Skeletal muscle tissue (tissue), 4 donors: Measurements from ENCODE around the gene MYEOV. TPM values are rescaled to one million over a fixed set of nuclear protein-coding genes. Genes with fewer than 3 reads are reported as not detected.

Experiments
- H3K27ac ChIP-seq: one replicate; pipeline ENCODE4 v1.7.0; 2013; ENCODE audit warnings: mild to moderate bottlenecking, low read depth, low read length, inconsistent platforms
- H3K27me3 ChIP-seq, 3 donors: one replicate each; pipeline ENCODE4 v1.7.0; 2013; ENCODE audit warnings: low read length in 3 of 3; ENCODE audit not compliant: control insufficient read depth in 3 of 3, insufficient read depth in 3 of 3
- H3K36me3 ChIP-seq, 3 donors: one replicate each; pipeline ENCODE4 v1.7.0; 2013; ENCODE audit warnings: low read length in 3 of 3; ENCODE audit not compliant: control insufficient read depth in 3 of 3, insufficient read depth in 3 of 3
- H3K4me1 ChIP-seq, 3 donors: one replicate each; pipeline ENCODE4 v1.7.0; 2013; ENCODE audit warnings: low read length in 3 of 3, mild to moderate bottlenecking in 3 of 3; ENCODE audit not compliant: control insufficient read depth in 3 of 3, insufficient read depth in 3 of 3
- H3K4me3 ChIP-seq, 3 donors: one replicate each; pipeline ENCODE4 v1.7.0; 2013; ENCODE audit warnings: low read length in 3 of 3
- H3K9ac ChIP-seq, 3 donors: one replicate each; pipeline ENCODE4 v1.7.0; 2013; ENCODE audit warnings: low read length in 3 of 3, mild to moderate bottlenecking in 3 of 3, moderate library complexity in 2 of 3, low read depth in 1 of 3
- H3K9me3 ChIP-seq, 3 donors: one replicate each; pipeline ENCODE4 v1.7.0; 2013; ENCODE audit warnings: low read length in 3 of 3; ENCODE audit not compliant: control insufficient read depth in 3 of 3
- total RNA-seq: library from RNA; depleted of rRNA; stranded (reverse); fragments of >200 nt; gene quantifications from one replicate; pipeline ENCODE4 v1.2.3, GENCODE V29; 2014
- donor health status: Osteomylitis.

Gene MYEOV
- total RNA-seq, 1 donor from 2014 or later = not detected

DNA sequence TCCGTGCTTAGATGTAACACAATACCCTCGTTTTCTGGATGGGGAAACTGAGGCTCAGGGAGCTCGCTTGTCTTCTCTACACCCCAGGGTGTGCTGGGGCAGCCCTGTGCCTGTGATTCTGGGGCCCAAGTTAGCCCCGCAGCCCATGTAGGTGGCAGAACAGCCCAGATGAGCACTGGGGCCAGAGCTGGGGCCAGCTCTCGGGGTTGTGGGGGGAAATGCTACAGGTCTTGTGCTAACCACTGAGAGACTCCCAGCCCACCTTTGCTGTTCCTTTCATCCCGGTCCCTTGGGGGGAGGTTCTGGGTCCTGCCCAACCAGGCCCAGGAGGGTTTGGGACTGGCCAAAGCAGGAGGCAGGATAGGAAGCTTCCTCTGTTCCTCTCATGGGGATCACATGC is 13.5 kb downstream of the MYEOV start:
- Histone ChIP-seq H3K9me3 (no peaks in the 10 kb centered on the region), H3K27me3 (peaks cover 0 to 10% (median 3%) of the 10 kb centered on the region in 3 donors), H3K4me1 (peaks cover 0 to 6% (median 1%) of the 10 kb centered on the region in 3 donors), H3K4me3 (no peak overlapping the region), H3K9ac (no peak overlapping the region), H3K27ac (no peak overlapping the region), H3K36me3 (no peaks in the 10 kb centered on the region)

DNA sequence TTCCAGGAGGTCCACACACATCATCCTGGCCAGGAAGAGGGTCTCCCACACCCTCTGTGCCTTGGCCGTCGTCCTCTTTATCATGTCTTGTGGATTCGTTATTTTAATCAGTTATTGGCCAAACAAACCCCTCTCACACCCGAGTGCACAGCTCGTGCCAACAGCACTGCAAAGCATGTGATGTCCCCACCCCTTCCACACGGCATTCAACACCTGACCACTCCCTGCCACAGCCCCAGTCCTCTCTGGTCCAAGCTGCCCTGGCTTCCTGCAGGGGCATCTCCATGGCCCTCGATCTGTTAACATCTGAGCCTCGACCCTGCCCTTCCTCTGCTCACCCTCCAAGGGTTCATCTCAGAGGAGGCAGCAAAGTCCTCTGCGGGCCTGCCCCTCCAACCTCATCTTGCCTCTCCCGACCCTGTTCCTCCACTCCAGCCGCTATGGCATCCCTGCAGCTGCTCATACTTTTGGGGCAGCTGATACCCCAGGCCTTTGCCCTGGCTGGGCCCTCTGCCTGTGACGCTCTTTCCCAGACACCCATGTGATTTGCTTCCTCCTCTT is 14.0 kb downstream of the MYEOV start:
- Histone ChIP-seq H3K27ac (no peak overlapping the region), H3K4me1 (peaks cover 0 to 7% (median 7%) of the 10 kb centered on the region in 3 donors), H3K4me3 (no peak overlapping the region), H3K9me3 (no peaks in the 10 kb centered on the region), H3K9ac (no peak overlapping the region), H3K27me3 (peaks cover 0 to 13% (median 3%) of the 10 kb centered on the region in 3 donors), H3K36me3 (no peaks in the 10 kb centered on the region)

DNA sequence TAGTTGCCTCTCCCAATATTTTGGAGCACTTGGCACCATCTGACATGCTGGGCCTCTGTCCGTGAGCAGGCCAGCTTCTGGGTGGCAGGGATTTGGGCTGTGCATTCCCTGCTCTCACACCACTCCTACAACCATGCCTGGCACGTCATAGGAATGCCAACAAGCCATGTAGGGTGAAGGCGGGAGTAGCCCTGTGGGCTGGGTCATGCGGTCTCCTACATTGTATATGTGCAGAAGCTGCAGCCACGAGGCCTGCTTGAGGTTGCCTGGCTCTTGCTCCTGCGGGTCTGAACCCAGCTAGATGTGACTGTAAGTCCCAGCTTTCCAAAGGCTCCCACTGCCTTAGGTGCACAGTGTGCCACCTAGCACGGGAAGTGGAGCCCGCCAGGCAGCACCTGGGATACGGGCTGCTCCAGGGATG is 14.5 kb downstream of the MYEOV start:
- no peaks in the 10 kb centered on the region for H3K9me3 ChIP-seq
- H3K36me3 ChIP-seq = no peaks in the 10 kb centered on the region
- H3K4me3 ChIP-seq = no peak overlapping the region
- no peak overlapping the region for H3K9ac ChIP-seq
- peaks cover 0 to 14% (median 3%) of the 10 kb centered on the region in 3 donors for H3K27me3 ChIP-seq
- peaks cover 0 to 8% (median 8%) of the 10 kb centered on the region in 3 donors for H3K4me1 ChIP-seq
- no peak overlapping the region for H3K27ac ChIP-seq

DNA sequence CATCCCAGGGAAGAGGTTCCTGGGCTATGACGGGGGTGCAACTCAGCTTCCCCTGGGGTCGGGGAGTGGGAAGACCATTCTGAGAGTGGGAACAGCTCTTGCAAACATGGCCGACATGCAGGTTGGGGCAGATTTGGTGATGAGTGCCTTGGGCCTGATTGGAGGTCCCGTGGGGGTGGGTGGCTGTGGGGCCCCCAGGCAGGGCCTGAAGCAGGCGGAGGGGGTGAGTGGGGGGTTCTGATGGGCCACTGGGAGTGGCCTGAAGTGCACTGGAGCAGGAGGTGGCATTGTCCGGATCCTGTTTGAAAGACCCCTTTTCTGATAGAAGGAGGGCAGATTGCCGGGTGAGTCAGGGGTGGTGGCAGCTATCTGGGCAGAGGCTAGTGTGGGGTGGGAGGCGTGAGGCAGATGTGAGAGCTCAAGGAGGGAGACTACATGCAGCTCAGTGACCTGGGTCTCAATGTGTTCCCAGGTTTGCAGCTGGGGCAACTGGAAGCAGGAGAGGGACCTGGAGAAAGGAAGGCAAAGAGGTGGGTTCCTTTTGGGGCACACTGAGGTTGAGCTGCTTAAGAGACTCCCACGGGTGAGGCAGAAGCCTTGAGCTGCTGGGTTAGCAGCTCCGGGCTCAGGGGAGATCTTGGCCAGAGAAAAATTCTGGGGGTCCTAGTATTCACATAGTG is 15.1 kb downstream of the MYEOV start:
- Histone ChIP-seq H3K27ac (no peak overlapping the region), H3K36me3 (no peaks in the 10 kb centered on the region), H3K9me3 (no peaks in the 10 kb centered on the region), H3K4me3 (no peak overlapping the region), H3K27me3 (peaks cover 0 to 14% (median 3%) of the 10 kb centered on the region in 3 donors), H3K9ac (no peak overlapping the region), H3K4me1 (peaks cover 0 to 8% (median 8%) of the 10 kb centered on the region in 3 donors)

DNA sequence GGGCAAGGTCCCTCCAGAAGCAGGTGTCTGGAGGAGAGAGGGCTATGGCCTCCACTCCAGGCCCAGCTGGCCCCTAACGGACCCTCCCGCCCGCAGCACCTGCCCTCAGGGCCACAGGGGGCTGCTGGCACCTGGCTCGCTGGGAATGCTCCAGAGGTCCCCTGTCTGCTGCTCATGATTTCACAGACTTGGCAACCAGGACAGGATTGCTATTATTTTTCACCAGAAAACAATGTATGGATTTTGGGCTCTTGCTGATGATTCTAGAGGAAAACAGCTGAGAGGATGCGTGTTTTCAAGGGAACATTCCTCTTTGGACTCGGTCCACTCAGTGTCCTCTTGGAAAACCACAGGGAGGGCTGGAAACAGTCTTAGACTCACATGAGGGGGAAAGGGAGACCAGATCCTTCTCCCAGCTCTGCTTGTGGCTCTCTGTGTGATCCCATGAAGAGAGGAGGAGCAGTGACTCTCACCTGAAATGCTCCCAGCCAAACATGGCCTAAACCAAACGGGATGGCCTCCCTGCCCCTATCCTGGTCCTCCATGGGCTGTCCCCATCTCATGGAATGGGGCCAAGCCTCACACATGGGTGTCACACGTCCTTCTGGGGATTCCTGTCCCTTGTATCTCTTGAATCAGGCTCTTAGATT is 15.8 kb downstream of the MYEOV start:
- no peak overlapping the region for H3K27ac ChIP-seq
- no peak overlapping the region for H3K9ac ChIP-seq
- H3K9me3 ChIP-seq = no peaks in the 10 kb centered on the region
- H3K36me3 ChIP-seq = no peaks in the 10 kb centered on the region
- H3K27me3 ChIP-seq = peaks cover 0 to 14% (median 3%) of the 10 kb centered on the region in 3 donors
- H3K4me3 ChIP-seq = no peak overlapping the region
- peaks cover 0 to 8% (median 8%) of the 10 kb centered on the region in 3 donors for H3K4me1 ChIP-seq

DNA sequence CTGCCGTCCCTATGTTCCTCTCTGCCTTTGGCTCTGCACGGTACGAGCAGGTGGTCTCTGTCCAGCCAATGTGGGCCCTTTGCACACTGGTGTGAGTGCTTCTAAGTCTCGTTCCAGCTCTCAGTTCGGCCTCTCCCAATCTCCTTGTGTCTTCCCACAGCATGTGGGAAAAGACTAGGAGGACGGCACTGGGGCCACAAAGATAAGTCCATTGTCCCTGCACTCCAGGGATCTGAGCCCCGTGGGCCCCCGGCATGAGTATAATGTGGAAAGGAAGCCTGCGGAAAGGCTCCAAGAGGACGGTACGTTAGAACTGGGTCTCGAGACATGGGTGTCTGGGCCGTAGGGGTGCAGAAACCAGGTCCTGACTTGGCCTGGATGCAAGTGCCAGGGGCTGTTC is 16.4 kb downstream of the MYEOV start:
- no peaks in the 10 kb centered on the region for H3K36me3 ChIP-seq
- H3K27me3 ChIP-seq = peaks cover 0 to 14% (median 3%) of the 10 kb centered on the region in 3 donors
- no peak overlapping the region for H3K27ac ChIP-seq
- H3K9ac ChIP-seq = no peak overlapping the region
- no peaks in the 10 kb centered on the region for H3K9me3 ChIP-seq
- no peak overlapping the region for H3K4me3 ChIP-seq
- H3K4me1 ChIP-seq = peaks cover 0 to 8% (median 8%) of the 10 kb centered on the region in 3 donors

DNA sequence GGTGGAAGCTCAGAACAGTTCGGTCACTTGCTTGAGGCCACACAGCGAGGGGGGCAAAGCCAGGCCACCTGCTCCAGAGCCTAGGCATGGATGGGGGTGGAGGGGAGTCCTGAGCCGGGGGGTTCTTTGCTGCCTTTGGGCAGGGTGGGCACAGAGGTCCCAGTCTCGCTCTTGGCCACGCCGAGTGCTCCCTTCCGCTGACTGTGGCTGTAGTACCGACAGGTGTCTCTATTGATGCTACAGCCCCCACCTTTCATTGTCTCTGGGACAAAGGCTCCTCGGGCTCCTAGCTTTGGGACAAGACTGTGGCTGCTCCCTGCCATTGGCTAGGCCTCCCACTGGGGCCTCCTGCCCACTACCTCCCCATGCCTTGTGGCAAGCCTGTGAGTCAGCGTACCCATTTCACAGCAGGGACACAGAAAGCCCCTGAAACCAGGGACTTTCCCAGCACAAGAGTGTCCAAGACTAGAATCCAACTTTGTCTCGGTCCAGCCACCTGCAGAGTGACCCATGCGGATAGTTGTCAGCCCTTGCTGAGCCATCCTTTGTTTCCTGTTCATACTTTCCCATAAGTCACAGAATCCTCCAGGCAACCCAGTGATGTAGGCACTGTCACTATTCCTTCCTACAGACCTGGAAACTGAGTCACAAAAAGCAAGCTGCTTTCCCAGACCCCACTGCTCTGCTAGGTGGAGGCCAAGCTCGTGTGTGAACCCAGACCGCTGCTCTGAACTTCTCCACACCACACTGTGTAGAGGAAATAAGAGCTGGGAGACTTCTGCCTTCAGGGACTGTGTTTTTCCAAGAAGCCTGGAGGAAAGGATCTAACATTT is 17.2 kb downstream of the MYEOV start:
- Histone ChIP-seq H3K4me3 (no peak overlapping the region), H3K9me3 (no peaks in the 10 kb centered on the region), H3K27ac (no peak overlapping the region), H3K27me3 (peaks cover 0 to 14% (median 3%) of the 10 kb centered on the region in 3 donors), H3K4me1 (peaks cover 0 to 8% (median 8%) of the 10 kb centered on the region in 3 donors), H3K36me3 (no peaks in the 10 kb centered on the region), H3K9ac (no peak overlapping the region)

DNA sequence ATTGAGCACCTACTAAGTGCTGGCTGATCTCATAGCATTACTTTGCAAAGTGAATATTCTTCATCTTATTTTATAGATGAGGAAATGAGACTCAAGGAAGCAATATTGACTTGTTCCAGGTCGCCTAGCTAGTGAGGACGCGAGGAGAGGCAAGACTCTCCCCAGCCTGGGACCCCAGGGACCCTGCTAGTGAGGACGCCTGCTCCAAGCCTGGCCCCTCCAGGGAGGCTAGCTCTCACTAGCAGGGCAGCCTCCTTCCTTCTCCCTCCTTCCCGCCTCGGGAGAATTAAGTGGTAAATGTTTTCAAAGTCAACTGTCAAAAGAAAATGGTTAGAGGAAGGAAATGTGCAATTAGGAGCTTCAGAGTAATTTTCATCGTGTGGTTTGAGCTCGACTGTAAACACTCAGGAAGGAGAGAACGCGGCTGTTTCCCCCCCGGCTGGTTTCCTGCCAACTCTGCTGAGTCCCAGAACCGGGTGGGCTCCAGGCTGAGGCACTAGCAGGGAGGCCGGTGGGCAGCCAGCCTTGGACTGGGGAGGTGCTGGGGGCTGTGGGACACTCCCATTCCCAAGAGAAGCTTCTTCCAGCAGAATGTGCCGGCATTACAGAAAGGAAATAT is 17.9 kb downstream of the MYEOV start:
- no peak overlapping the region for H3K27ac ChIP-seq
- H3K9me3 ChIP-seq = no peaks in the 10 kb centered on the region
- no peak overlapping the region for H3K4me3 ChIP-seq
- peaks cover 0 to 14% (median 3%) of the 10 kb centered on the region in 3 donors for H3K27me3 ChIP-seq
- H3K9ac ChIP-seq = no peak overlapping the region
- H3K36me3 ChIP-seq = no peaks in the 10 kb centered on the region
- peaks cover 0 to 8% (median 8%) of the 10 kb centered on the region in 3 donors for H3K4me1 ChIP-seq
